GM23338 (cell line): ENCODE data around the gene CD4. TPM values are rescaled to one million over a fixed set of nuclear protein-coding genes. Genes with fewer than 3 reads are reported as not detected.

Experiments used
- polyA plus RNA-seq: library from polyadenylated mRNA; unstranded; fragments of >200 nt; fragmentation: Nextera tagmentation; extraction: Ambion mirVana; gene quantifications from 2 replicates; pipeline ENCODE4 v1.2.1, GENCODE V29; 2016
- total RNA-seq: library from RNA; depleted of rRNA; stranded (reverse); fragments of >200 nt; shearing (Covaris generic); gene quantifications from 2 replicates; pipeline ENCODE4 v1.2.3, GENCODE V29; 2014; rRNA removed

The CD4 gene
- total and polyA plus RNA-seq, 2 experiments from 2014 or later, result 1.5 to 2.0 TPM

Other genes with a start within 250 kb of the CD4 start
- 8.8 and 12.9 TPM in 2 replicates for gene IFFO1, start 233.5 kb upstream of the CD4 start, total RNA-seq
- gene IFFO1, start 233.5 kb upstream of the CD4 start, polyA plus RNA-seq, result 8.9 and 11.2 TPM in 2 replicates
- gene NOP2, start 221.2 kb upstream of the CD4 start, total RNA-seq, result 67.2 and 67.9 TPM in 2 replicates
- 63.3 and 63.4 TPM in 2 replicates for gene NOP2, start 221.2 kb upstream of the CD4 start, polyA plus RNA-seq
- gene CHD4, start 182.1 kb upstream of the CD4 start, total RNA-seq, result 301 and 351 TPM in 2 replicates
- 317 and 370 TPM in 2 replicates for gene CHD4, start 182.1 kb upstream of the CD4 start, polyA plus RNA-seq
- 0.38 and 0.89 TPM in 2 replicates for gene LPAR5, start 153.6 kb upstream of the CD4 start, total RNA-seq
- 0.32 and 0.38 TPM in 2 replicates for gene LPAR5, start 153.6 kb upstream of the CD4 start, polyA plus RNA-seq
- 2.2 TPM in 1 of 2 replicates, not detected in the other for gene ACRBP, start 142.1 kb upstream of the CD4 start, total RNA-seq
- gene ACRBP, start 142.1 kb upstream of the CD4 start, polyA plus RNA-seq, result 0.70 TPM in 1 of 2 replicates, not detected in the other
- 22.0 and 27.7 TPM in 2 replicates for gene ING4, start 126.4 kb upstream of the CD4 start, total RNA-seq
- gene ING4, start 126.4 kb upstream of the CD4 start, polyA plus RNA-seq, result 25.5 and 29.6 TPM in 2 replicates
- gene ZNF384, start 100.2 kb upstream of the CD4 start, total RNA-seq, result 30.2 and 35.9 TPM in 2 replicates
- 14.7 and 20.5 TPM in 2 replicates for gene ZNF384, start 100.2 kb upstream of the CD4 start, polyA plus RNA-seq
- 2.0 and 2.2 TPM in 2 replicates for gene PIANP, start 88.7 kb upstream of the CD4 start, total RNA-seq
- 6.4 and 7.7 TPM in 2 replicates for gene PIANP, start 88.7 kb upstream of the CD4 start, polyA plus RNA-seq
- gene COPS7A, start 65.5 kb upstream of the CD4 start, total RNA-seq, result 51.9 and 53.9 TPM in 2 replicates
- gene COPS7A, start 65.5 kb upstream of the CD4 start, polyA plus RNA-seq, result 36.9 and 37.7 TPM in 2 replicates
- 289 and 292 TPM in 2 replicates for gene MLF2, start 36.4 kb upstream of the CD4 start, total RNA-seq
- gene MLF2, start 36.4 kb upstream of the CD4 start, polyA plus RNA-seq, result 280 and 283 TPM in 2 replicates
- 82.4 and 111 TPM in 2 replicates for gene PTMS, start 23.2 kb upstream of the CD4 start, total RNA-seq
- gene PTMS, start 23.2 kb upstream of the CD4 start, polyA plus RNA-seq, result 238 and 270 TPM in 2 replicates
- 1.0 and 4.7 TPM in 2 replicates for gene LAG3, start 17.0 kb upstream of the CD4 start, total RNA-seq
- 3.7 and 3.9 TPM in 2 replicates for gene LAG3, start 17.0 kb upstream of the CD4 start, polyA plus RNA-seq
- 3.0 and 5.0 TPM in 2 replicates for gene GPR162, start 32.3 kb downstream of the CD4 start, total RNA-seq
- gene GPR162, start 32.3 kb downstream of the CD4 start, polyA plus RNA-seq, result 4.7 and 5.0 TPM in 2 replicates
- gene P3H3, start 38.9 kb downstream of the CD4 start, total RNA-seq, result 38.2 and 39.2 TPM in 2 replicates
- 15.8 and 16.4 TPM in 2 replicates for gene P3H3, start 38.9 kb downstream of the CD4 start, polyA plus RNA-seq
- gene GNB3, start 51.4 kb downstream of the CD4 start, total RNA-seq, result 3.3 and 8.2 TPM in 2 replicates
- 3.6 and 5.4 TPM in 2 replicates for gene GNB3, start 51.4 kb downstream of the CD4 start, polyA plus RNA-seq
- gene CDCA3, start 61.8 kb downstream of the CD4 start, total RNA-seq, result 37.2 and 47.4 TPM in 2 replicates
- gene CDCA3, start 61.8 kb downstream of the CD4 start, polyA plus RNA-seq, result 75.6 and 79.2 TPM in 2 replicates
- 97.2 and 109 TPM in 2 replicates for gene USP5, start 62.6 kb downstream of the CD4 start, total RNA-seq
- gene USP5, start 62.6 kb downstream of the CD4 start, polyA plus RNA-seq, result 35.0 and 35.1 TPM in 2 replicates
- gene TPI1, start 78.0 kb downstream of the CD4 start, total RNA-seq, result 731 and 822 TPM in 2 replicates
- 737 and 748 TPM in 2 replicates for gene TPI1, start 78.0 kb downstream of the CD4 start, polyA plus RNA-seq
- 7.6 and 13.1 TPM in 2 replicates for gene SPSB2, start 83.8 kb downstream of the CD4 start, total RNA-seq
- 8.2 and 10.4 TPM in 2 replicates for gene SPSB2, start 83.8 kb downstream of the CD4 start, polyA plus RNA-seq
- gene LRRC23, start 115.3 kb downstream of the CD4 start, total RNA-seq, result 2.5 and 9.1 TPM in 2 replicates
- 2.4 and 2.9 TPM in 2 replicates for gene LRRC23, start 115.3 kb downstream of the CD4 start, polyA plus RNA-seq
- gene ENO2, start 125.1 kb downstream of the CD4 start, total RNA-seq, result 50.8 and 53.5 TPM in 2 replicates
- 43.5 and 50.0 TPM in 2 replicates for gene ENO2, start 125.1 kb downstream of the CD4 start, polyA plus RNA-seq
- 49.6 and 52.8 TPM in 2 replicates for gene ATN1, start 138.4 kb downstream of the CD4 start, total RNA-seq
- gene ATN1, start 138.4 kb downstream of the CD4 start, polyA plus RNA-seq, result 27.2 and 29.5 TPM in 2 replicates
- not detected in 2 replicates for gene RNU7-1, start 154.3 kb downstream of the CD4 start, total RNA-seq
- gene RNU7-1, start 154.3 kb downstream of the CD4 start, polyA plus RNA-seq, result not detected in 2 replicates
- 186 and 204 TPM in 2 replicates for gene C12orf57, start 154.5 kb downstream of the CD4 start, total RNA-seq
- 262 and 285 TPM in 2 replicates for gene C12orf57, start 154.5 kb downstream of the CD4 start, polyA plus RNA-seq
- gene PTPN6, start 161.8 kb downstream of the CD4 start, total RNA-seq, result 24.7 and 25.3 TPM in 2 replicates
- 35.4 and 40.6 TPM in 2 replicates for gene PTPN6, start 161.8 kb downstream of the CD4 start, polyA plus RNA-seq
- gene PHB2, start 181.1 kb downstream of the CD4 start, total RNA-seq, result 378 and 416 TPM in 2 replicates
- gene PHB2, start 181.1 kb downstream of the CD4 start, polyA plus RNA-seq, result 224 and 238 TPM in 2 replicates
- 66.7 and 71.7 TPM in 2 replicates for gene EMG1, start 181.4 kb downstream of the CD4 start, total RNA-seq
- 157 and 160 TPM in 2 replicates for gene EMG1, start 181.4 kb downstream of the CD4 start, polyA plus RNA-seq
- 45.3 and 51.5 TPM in 2 replicates for gene LPCAT3, start 228.9 kb downstream of the CD4 start, total RNA-seq
- 21.4 and 22.7 TPM in 2 replicates for gene LPCAT3, start 228.9 kb downstream of the CD4 start, polyA plus RNA-seq